H1 (cell line): Measurements from ENCODE around the gene PTGES. TPM values are rescaled to one million over a fixed set of nuclear protein-coding genes. Genes with fewer than 3 reads are reported as not detected.
A peak's percentile ranks its signal among the peaks of the same experiment; 100 is the strongest.

Source experiments
- CTCF ChIA-PET: fragments of 300-600 bp; sonication (Branson Sonifier 250); formaldehyde crosslinking; loops from one replicate; lab custom pipeline; 2021; ENCODE audit not compliant: partially characterized antibody; lab: Charles Lee
- POLR2A ChIA-PET: fragments of 300-600 bp; sonication (Branson Sonifier 250); formaldehyde crosslinking; loops from one replicate; lab custom pipeline; 2021; ENCODE audit warnings: inconsistent platforms; ENCODE audit not compliant: partially characterized antibody; lab: Charles Lee
- DNase-seq, 2 experiments: peaks; one replicate each; pipeline versions ENCODE4 v3.0.0 to v3.0.0-alpha.2; 2010 to 2022; ENCODE audit warnings: low spot score in 2 of 2, low read depth in 1 of 2, mixed read lengths in 1 of 2
- FAIRE-seq: peaks from 2 replicates; lab custom pipeline; 2011; peaks lifted over from hg19 to GRCh38; lab: Jason Lieb, UNC
- H2AFZ ChIP-seq: 2 replicates; pipeline ENCODE4 v1.8.1; 2012; ENCODE audit warnings: low read length, inconsistent platforms
- H2AK5ac ChIP-seq: 2 replicates; pipeline ENCODE4 v1.6.1; 2013; ENCODE audit warnings: low read depth, low read length
- H2BK120ac ChIP-seq: replicated peaks from 2 replicates; pipeline ENCODE3; 2013; ENCODE audit warnings: low read depth, low read length, inconsistent platforms
- H2BK12ac ChIP-seq: 2 replicates; pipeline ENCODE4 v1.6.1; 2013; ENCODE audit warnings: low read depth, low read length
- H2BK15ac ChIP-seq: 2 replicates; pipeline ENCODE4 v1.6.1; 2013; ENCODE audit warnings: low read length
- H2BK20ac ChIP-seq: 2 replicates; pipeline ENCODE4 v1.6.1; 2013; ENCODE audit warnings: low read length
- H2BK5ac ChIP-seq: 2 replicates; pipeline ENCODE4 v1.6.1; 2013; ENCODE audit warnings: low read depth, low read length
- H3K14ac ChIP-seq: 2 replicates; pipeline ENCODE4 v1.6.1; 2013; ENCODE audit warnings: inconsistent platforms; ENCODE audit not compliant: insufficient read length
- H3K18ac ChIP-seq: 2 replicates; pipeline ENCODE4 v1.6.1; 2013; ENCODE audit warnings: low read length; ENCODE audit errors: extremely low read depth
- H3K23ac ChIP-seq: 2 replicates; pipeline ENCODE4 v1.6.1; 2013; ENCODE audit warnings: inconsistent platforms; ENCODE audit not compliant: insufficient read length
- H3K23me2 ChIP-seq: 2 replicates; pipeline ENCODE4 v1.6.1; 2013; ENCODE audit warnings: low read depth, low read length
- H3K27ac ChIP-seq: 2 replicates; pipeline ENCODE4 v1.6.1; 2011; ENCODE audit warnings: low read depth, low read length, inconsistent platforms
- H3K27me3 ChIP-seq, 4 experiments: replicated peaks in 1 of 4; 1 replicate in 1 of 4; 2 replicates in 3 of 4; pipeline versions ENCODE4 v1.6.1 to v1.8.1; 2011 to 2013; ENCODE audit warnings: low read length in 3 of 4, mild to moderate bottlenecking in 3 of 4, inconsistent platforms in 2 of 4, mixed read lengths in 2 of 4, moderate library complexity in 1 of 4; ENCODE audit not compliant: control insufficient read depth in 3 of 4, insufficient read depth in 3 of 4; ENCODE audit errors: extremely low read depth in 1 of 4
- H3K36me3 ChIP-seq, 4 experiments: 2 replicates each; pipeline versions ENCODE4 v1.6.1 to v1.8.1; 2011 to 2013; ENCODE audit warnings: mild to moderate bottlenecking in 4 of 4, low read length in 3 of 4, moderate library complexity in 2 of 4, control low read depth in 1 of 4, inconsistent platforms in 1 of 4; ENCODE audit not compliant: insufficient read depth in 4 of 4, control insufficient read depth in 2 of 4
- H3K4ac ChIP-seq: replicated peaks from 2 replicates; pipeline ENCODE3; 2013; ENCODE audit warnings: low read length, low read depth, mixed read lengths, inconsistent platforms; ENCODE audit not compliant: insufficient read length
- H3K4me1 ChIP-seq, 4 experiments: replicated peaks in 1 of 4; 1 replicate in 1 of 4; 2 replicates in 3 of 4; pipeline versions ENCODE4 v1.6.1 to v1.8.1; 2011 to 2013; ENCODE audit warnings: low read length in 3 of 4, inconsistent platforms in 2 of 4, mixed read lengths in 1 of 4; ENCODE audit not compliant: insufficient read depth in 4 of 4, control insufficient read depth in 3 of 4
- H3K4me2 ChIP-seq, 2 experiments: 2 replicates each; pipeline versions ENCODE4 v1.6.1 to v1.8.1; 2011 to 2013; ENCODE audit warnings: low read depth in 2 of 2, low read length in 2 of 2, control low read depth in 1 of 2, inconsistent platforms in 1 of 2, mild to moderate bottlenecking in 1 of 2; ENCODE audit not compliant: insufficient read depth in 1 of 2
- H3K4me3 ChIP-seq, 4 experiments: fragments of 200-600, 300-600 bp in 1 of 4; sonication (generic), shearing (Covaris generic), sonication (Bioruptor Twin) in 1 of 4; 2 replicates each; pipeline versions ENCODE4 v1.5.1 to v1.8.1; 2011 to 2016; ENCODE audit warnings: low read length in 4 of 4, low read depth in 3 of 4, control low read depth in 2 of 4, inconsistent platforms in 2 of 4, mild to moderate bottlenecking in 2 of 4, mixed read lengths in 1 of 4, moderate library complexity in 1 of 4; ENCODE audit not compliant: insufficient read depth in 2 of 4; ENCODE audit errors: extremely low read depth in 1 of 4
- H3K56ac ChIP-seq: replicated peaks from 2 replicates; pipeline ENCODE3; 2013; ENCODE audit warnings: low read depth, mild to moderate bottlenecking, mixed read lengths, low read length, inconsistent platforms; ENCODE audit not compliant: insufficient read length
- H3K79me1 ChIP-seq: 2 replicates; pipeline ENCODE4 v1.6.1; 2013; ENCODE audit warnings: low read depth, low read length, control low read depth
- H3K79me2 ChIP-seq, 2 experiments: 2 replicates each; pipeline versions ENCODE4 v1.6.1 to v1.8.1; 2012 to 2013; ENCODE audit warnings: low read length in 2 of 2, mild to moderate bottlenecking in 2 of 2, inconsistent platforms in 1 of 2; ENCODE audit not compliant: insufficient read depth in 2 of 2, control insufficient read depth in 1 of 2
- H3K9ac ChIP-seq, 4 experiments: replicated peaks in 1 of 4; 1 replicate in 1 of 4; 2 replicates in 3 of 4; pipeline versions ENCODE4 v1.6.1 to v1.8.1; 2011 to 2013; ENCODE audit warnings: low read depth in 3 of 4, low read length in 3 of 4, control low read depth in 2 of 4, mild to moderate bottlenecking in 2 of 4, moderate library complexity in 2 of 4, inconsistent platforms in 1 of 4; ENCODE audit errors: extremely low read depth in 1 of 4
- H3K9me3 ChIP-seq, 2 experiments: 2 replicates each; pipeline versions ENCODE4 v1.6.1 to v1.8.1; 2012 to 2013; ENCODE audit warnings: mild to moderate bottlenecking in 2 of 2, moderate library complexity in 2 of 2, control low read depth in 1 of 2, inconsistent platforms in 1 of 2, low read depth in 1 of 2, low read length in 1 of 2, mixed read lengths in 1 of 2; ENCODE audit not compliant: insufficient read depth in 2 of 2
- H4K20me1 ChIP-seq, 2 experiments: replicated peaks in 1 of 2; 2 replicates each; pipeline versions ENCODE3 to v1.8.1; 2011 to 2013; ENCODE audit warnings: inconsistent platforms in 2 of 2, low read length in 2 of 2, mild to moderate bottlenecking in 1 of 2; ENCODE audit not compliant: insufficient read depth in 2 of 2, control insufficient read depth in 1 of 2
- H4K5ac ChIP-seq: 2 replicates; pipeline ENCODE4 v1.6.1; 2013; ENCODE audit warnings: low read length, low read depth, mixed read lengths, inconsistent platforms; ENCODE audit not compliant: insufficient read length
- H4K8ac ChIP-seq: 2 replicates; pipeline ENCODE4 v1.8.0; 2013; ENCODE audit warnings: mild to moderate bottlenecking, moderate library complexity, low read length, inconsistent platforms; ENCODE audit not compliant: insufficient read depth; ENCODE audit errors: extremely low read depth
- H4K91ac ChIP-seq: replicated peaks from 2 replicates; pipeline ENCODE3; 2013; ENCODE audit warnings: low read length, mixed read lengths, inconsistent platforms; ENCODE audit not compliant: insufficient read length
- BCL11A ChIP-seq, 2 experiments: IDR thresholded peaks; one replicate each; pipeline ENCODE4 v1.6.1; 2011; ENCODE audit warnings: low read depth in 2 of 2, low read length in 2 of 2, mild to moderate bottlenecking in 2 of 2
- CHD1 ChIP-seq: IDR thresholded peaks from 2 replicates; pipeline ENCODE4 v1.6.1; 2012; ENCODE audit warnings: low read depth, low read length, improper control_type of control experiment
- EGR1 ChIP-seq: IDR thresholded peaks from 2 replicates; pipeline ENCODE4 v1.6.1; 2011; ENCODE audit warnings: low read depth, low read length, borderline replicate concordance
- EZH2 ChIP-seq: fragments of 200-600 bp; sonication (generic); IDR thresholded peaks from 2 replicates; pipeline ENCODE4 v1.7.1; 2012; ENCODE audit warnings: low read depth, mild to moderate bottlenecking, moderate library complexity, low read length, inconsistent platforms; ENCODE audit not compliant: severe bottlenecking
- GABPA ChIP-seq: IDR thresholded peaks from 2 replicates; pipeline ENCODE4 v1.6.1; 2011; ENCODE audit warnings: mild to moderate bottlenecking, low read length, moderate library complexity, borderline replicate concordance; ENCODE audit not compliant: insufficient read depth
- GTF2F1 ChIP-seq: IDR thresholded peaks from 2 replicates; pipeline ENCODE4 v1.6.1; 2012; ENCODE audit warnings: low read depth, low read length, improper control_type of control experiment, borderline replicate concordance
- HDAC2 ChIP-seq, 2 experiments: fragments of 300-600 bp in 1 of 2; sonication (generic) in 1 of 2; IDR thresholded peaks; 2 replicates each; pipeline ENCODE4 v1.6.1; 2011 to 2012; ENCODE audit warnings: low read depth in 2 of 2, low read length in 2 of 2, mild to moderate bottlenecking in 2 of 2, moderate library complexity in 2 of 2, borderline replicate concordance in 1 of 2, inconsistent platforms in 1 of 2
- JUN ChIP-seq: IDR thresholded peaks from 2 replicates; pipeline ENCODE4 v1.6.1; 2011; ENCODE audit warnings: low read depth, mild to moderate bottlenecking, improper control_type of control experiment, low read length
- KDM5A ChIP-seq: fragments of 200-600 bp; IDR thresholded peaks from 2 replicates; pipeline ENCODE4 v1.7.1; 2012; ENCODE audit warnings: mild to moderate bottlenecking, low read length, inconsistent platforms, mixed read lengths
- MAFK ChIP-seq: IDR thresholded peaks from 2 replicates; pipeline ENCODE4 v1.6.1; 2012; ENCODE audit warnings: low read depth, mild to moderate bottlenecking, improper control_type of control experiment, low read length
- RNF2 ChIP-seq: fragments of 200-900, 300-1000 bp; sonication (generic); IDR thresholded peaks from 2 replicates; pipeline ENCODE4 v1.7.1; 2016; ENCODE audit warnings: borderline replicate concordance, low read depth, mild to moderate bottlenecking, antibody characterized with exemption, low read length; ENCODE audit not compliant: poor library complexity, severe bottlenecking; ENCODE audit errors: missing control alignments
- SIN3A ChIP-seq, 2 experiments: IDR thresholded peaks in 1 of 2; conservative IDR thresholded peaks in 1 of 2; 2 replicates each; pipeline ENCODE4 v1.6.1; 2011 to 2012; ENCODE audit warnings: low read length in 2 of 2, improper control_type of control experiment in 1 of 2, low read depth in 1 of 2, mild to moderate bottlenecking in 1 of 2
- TAF1 ChIP-seq: IDR thresholded peaks from 2 replicates; pipeline ENCODE4 v1.6.1; 2011; ENCODE audit warnings: mild to moderate bottlenecking, low read depth, low read length
- WGBS, 2 experiments: shearing (Covaris generic) in 1 of 2; methylation state at CpG; one replicate each; pipeline versions ENCODE4 v1.1.6 to v1.1.7; 2013 to 2015; ENCODE audit warnings: low lambda C conversion rate in 2 of 2, mixed read lengths in 2 of 2, inconsistent platforms in 1 of 2, low coverage in 1 of 2, missing lambda C conversion rate in 1 of 2; ENCODE audit not compliant: insufficient replicate concordance in 2 of 2, insufficient coverage in 1 of 2, insufficient read length in 1 of 2; ENCODE audit errors: extremely low coverage in 1 of 2, missing lambda C conversion rate in 1 of 2; 5-methylcytosine and 5-hydroxymethylcytosine counted together
- polyA plus RNA-seq, 7 experiments: library from polyadenylated mRNA; depleted of rRNA in 3 of 7; stranded (reverse) in 5 of 7; unstranded in 2 of 7; fragments of >200 nt in 5 of 7; fragments of 200-250 nt in 2 of 7; gene quantifications; 1 replicate in 5 of 7; 2 replicates in 1 of 7; 4 replicates in 1 of 7; pipeline versions ENCODE4 v1.2.1 to v1.2.3, GENCODE V29; 2011 to 2013; ENCODE audit warnings: missing spikeins in 2 of 7, mixed read lengths in 2 of 7
- total RNA-seq: library from RNA; stranded (reverse); fragmentation: NEBNext Ultra II Directional; extraction: Animal tissue kit (Norgen Biotek cat#: 25700); gene quantifications from 2 replicates; pipeline ENCODE4 v1.2.1, GENCODE V29; 2021

Gene PTGES
- total and polyA plus RNA-seq, 2 of the 8 experiments (the other 6 are each of a cell fraction or from before 2014, with no cell fraction given) = 3.2 to 5.1 TPM

DNA sequence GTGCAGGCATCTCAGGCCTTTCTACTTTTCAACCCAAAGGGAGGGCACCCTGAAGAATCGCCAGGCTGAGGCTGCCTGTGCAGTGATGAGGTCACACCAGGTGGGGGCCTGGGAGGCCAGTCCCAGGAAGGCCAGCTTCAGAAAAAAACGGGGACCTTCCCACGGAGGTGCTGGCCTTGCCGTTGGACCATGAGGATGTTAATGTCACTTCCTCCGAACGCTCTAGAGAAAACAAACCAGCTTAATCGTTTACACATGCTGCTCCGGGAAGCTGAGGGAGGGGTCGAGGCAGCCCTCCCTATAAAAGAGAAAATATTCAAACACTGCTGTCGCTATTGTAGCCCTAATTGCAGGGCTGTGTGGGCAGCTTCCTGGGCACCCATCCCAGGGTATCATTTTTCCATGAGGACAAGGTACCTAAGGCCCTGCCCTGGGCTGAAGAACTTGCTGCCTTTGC lies 27.0 kb downstream of the PTGES start:
- CTCF ChIA-PET = interaction anchor here (0.6 to 11.8 kb wide), 33 partner anchors 8 to 553 kb away, joined by 3 to 189 read pairs (median 4); partner anchors contain the start of gene PTGES
- no peak overlapping the region for H3K4me2 ChIP-seq
- TF ChIP-seq GABPA (no peak), MAFK (no peak), HDAC2 (IDR thresholded peaks at IDR 0.05; ENCODE audit: borderline replicate concordance in 1 of 2, low read depth in 2 of 2, low read length in 2 of 2) (no peak), RNF2 (no peak), EZH2 (no peak), GTF2F1 (no peak), KDM5A (no peak), SIN3A (conservative IDR thresholded peaks at IDR 0.05 in 1 of 2, IDR thresholded peaks at IDR 0.05 in 1 of 2; ENCODE audit: low read depth in 1 of 2, low read length in 2 of 2) (no peak), JUN (no peak), BCL11A (IDR thresholded peaks at IDR 0.05; ENCODE audit: low read depth in 2 of 2, low read length in 2 of 2) (no peak), EGR1 (no peak), CHD1 (no peak), TAF1 (no peak)

More for the DNA sequence above, 27.0 kb downstream of the PTGES start:
- Histone ChIP-seq H3K9ac (no peak overlapping the region), H2BK15ac (no peak overlapping the region), H2BK20ac (no peak overlapping the region), H3K4me1 (peaks cover 0 to 2% (median under 1%) of the 10 kb centered on the region in 4 experiments; a peak in 2 of 7 replicates), H4K20me1 (peaks cover 0 to 1% of the 10 kb centered on the region in 2 experiments), H4K91ac (no peak overlapping the region), H3K79me2 (no peaks in the 10 kb centered on the region), H4K8ac (peak overlapping the region; percentile 23; the same call in 1 of the 2 replicates), H3K23ac (no peak overlapping the region), H3K4me3 (no peak overlapping the region), H4K5ac (no peak overlapping the region), H2BK120ac (no peak overlapping the region), H3K56ac (no peak overlapping the region), H3K27ac (no peak overlapping the region), H3K14ac (no peak overlapping the region), H3K79me1 (no peaks in the 10 kb centered on the region), H3K23me2 (no peaks in the 10 kb centered on the region; the same call in 1 of the 2 replicates), H3K27me3 (no peaks in the 10 kb centered on the region), H3K4ac (no peak overlapping the region), H2AFZ (no peak overlapping the region), H2AK5ac (no peak overlapping the region), H3K9me3 (no peaks in the 10 kb centered on the region), H3K36me3 (no peaks in the 10 kb centered on the region), H2BK5ac (no peak overlapping the region), H2BK12ac (no peak overlapping the region), H3K18ac (no peak overlapping the region)
- WGBS, 2 experiments = 78% methylated on average over 9 of the region's 10 CpGs; no CpG with 5 or more reads in 1 of the 2 experiments
- no peak for DNase-seq
- no peak for FAIRE-seq
- POLR2A ChIA-PET = interaction anchor here (0.7 to 1.6 kb wide), 4 partner anchors 14 to 111 kb away, joined by 3 to 4 read pairs (median 3); no protein-coding TSS in a partner anchor
